Esophagus squamous epithelium (tissue), 4 donors: ENCODE measurements around the gene SPATC1L.

Source experiments
- CTCF ChIP-seq, 6 experiments: fragments of 450-650 bp in 4 of 6; fragments of 200-600 bp in 2 of 6; sonication (generic) in 2 of 6; IDR thresholded peaks; one replicate each; pipeline ENCODE4 v1.5.1; 2016 to 2019; ENCODE audit warnings: antibody characterized with exemption in 6 of 6, mild to moderate bottlenecking in 4 of 6, moderate library complexity in 4 of 6
- POLR2A ChIP-seq, 4 donors: fragments of 450-650 bp; IDR thresholded peaks; one replicate each; pipeline ENCODE4 v1.6.1; 2017; ENCODE audit warnings: antibody characterized with exemption in 4 of 4, mild to moderate bottlenecking in 4 of 4, moderate library complexity in 3 of 4

- TF ChIP-seq POLR2A (IDR thresholded peaks at IDR 0.05) (no peak), CTCF (IDR thresholded peaks at IDR 0.05) (no peak)
These were observed 3.4 kb downstream of the SPATC1L start for GRCh38 chr21:46180778-46181391.
